Measurements from ENCODE around the gene PHKG2. TPM values are rescaled to one million over a fixed set of nuclear protein-coding genes. Genes with fewer than 3 reads are reported as not detected.

PHKG2 gene
- polyA plus RNA-seq, 1 donor from 2014 or later: 41.5 TPM

- H3K27me3 ChIP-seq (ENCODE audit: insufficient read depth, low read depth, low read length): no peaks in the 10 kb centered on the region
- H3K9me3 ChIP-seq (ENCODE audit: low read length): no peaks in the 10 kb centered on the region
- H3K4me2 ChIP-seq (ENCODE audit: low read length): no peak overlapping the region
- H2AFZ ChIP-seq (ENCODE audit: low read depth, low read length): no peak overlapping the region
- H3K27ac ChIP-seq (ENCODE audit: low read length): no peak overlapping the region
- no peak overlapping the region for H3K4me3 ChIP-seq (ENCODE audit: low read length)
- no peaks in the 10 kb centered on the region for H3K79me2 ChIP-seq (replicated peaks; ENCODE audit: insufficient read depth, low read length)
- no peak overlapping the region for H3K9ac ChIP-seq (ENCODE audit: low read length)
- H3F3A ChIP-seq (ENCODE audit: insufficient read depth, low read length, poor library complexity, severe bottlenecking): no peaks in the 10 kb centered on the region
- no peaks in the 10 kb centered on the region for H4K20me1 ChIP-seq (ENCODE audit: insufficient read depth)
- H3K9me2 ChIP-seq (ENCODE audit: insufficient read depth, low read length): no peaks in the 10 kb centered on the region
- TF ChIP-seq REST (IDR thresholded peaks at IDR 0.05; ENCODE audit: borderline replicate concordance): no peak
- no peak for TF ChIP-seq EZH2 (IDR thresholded peaks at IDR 0.05; ENCODE audit: borderline replicate concordance, insufficient read depth, low read length, poor library complexity, severe bottlenecking)
- TF ChIP-seq POLR2AphosphoS5 (IDR thresholded peaks at IDR 0.05): no peak
- no peak for TF ChIP-seq CTCF (IDR thresholded peaks at IDR 0.05; ENCODE audit: poor library complexity, severe bottlenecking)
- no peak for TF ChIP-seq MXI1 (conservative IDR thresholded peaks at IDR 0.05; ENCODE audit: poor library complexity, severe bottlenecking)
- no peak for TF ChIP-seq EP300 (conservative IDR thresholded peaks at IDR 0.05; ENCODE audit: poor library complexity, severe bottlenecking)
- no peak for TF ChIP-seq SMC3 (conservative IDR thresholded peaks at IDR 0.05; ENCODE audit: poor library complexity)
- peaks cover 11% of the 10 kb centered on the region for H3K36me3 ChIP-seq (ENCODE audit: insufficient read depth, low read length)
Measured at GRCh38 chr16:30711712-30712111, 36.5 kb upstream of the PHKG2 start.

GRCh38 chr16:30715750-30716445 lies 32.3 kb upstream of the PHKG2 start:
- Histone ChIP-seq H3K27me3 (ENCODE audit: insufficient read depth, low read depth, low read length) (no peaks in the 10 kb centered on the region), H4K20me1 (ENCODE audit: insufficient read depth) (no peaks in the 10 kb centered on the region), H3K79me2 (replicated peaks; ENCODE audit: insufficient read depth, low read length) (no peaks in the 10 kb centered on the region), H2AFZ (ENCODE audit: low read depth, low read length) (no peak overlapping the region), H3K4me3 (ENCODE audit: low read length) (no peak overlapping the region), H3K9ac (ENCODE audit: low read length) (no peak overlapping the region), H3F3A (ENCODE audit: insufficient read depth, low read length, poor library complexity, severe bottlenecking) (no peaks in the 10 kb centered on the region), H3K4me2 (ENCODE audit: low read length) (no peak overlapping the region), H3K36me3 (ENCODE audit: insufficient read depth, low read length) (peaks cover 5% of the 10 kb centered on the region), H3K9me2 (ENCODE audit: insufficient read depth, low read length) (no peaks in the 10 kb centered on the region), H3K27ac (ENCODE audit: low read length) (no peak overlapping the region), H3K9me3 (ENCODE audit: low read length) (no peaks in the 10 kb centered on the region)
- TF ChIP-seq TAF1 (IDR thresholded peaks at IDR 0.05; ENCODE audit: low read depth) (no peak), EZH2 (IDR thresholded peaks at IDR 0.05; ENCODE audit: borderline replicate concordance, insufficient read depth, low read length, poor library complexity, severe bottlenecking) (no peak), MXI1 (conservative IDR thresholded peaks at IDR 0.05; ENCODE audit: poor library complexity, severe bottlenecking) (no peak), RAD21 (conservative IDR thresholded peaks at IDR 0.05) (no peak), EP300 (conservative IDR thresholded peaks at IDR 0.05; ENCODE audit: poor library complexity, severe bottlenecking) (no peak), SMC3 (conservative IDR thresholded peaks at IDR 0.05; ENCODE audit: poor library complexity) (no peak), POLR2AphosphoS5 (IDR thresholded peaks at IDR 0.05) (no peak), REST (IDR thresholded peaks at IDR 0.05; ENCODE audit: borderline replicate concordance) (no peak), CTCF (IDR thresholded peaks at IDR 0.05; ENCODE audit: poor library complexity, severe bottlenecking) (no peak)

Data from neural cell (in vitro differentiated cells).